ENCODE data around the gene ASB1. TPM values are rescaled to one million over a fixed set of nuclear protein-coding genes. Genes with fewer than 3 reads are reported as not detected.

The ASB1 gene
- total and polyA plus RNA-seq, 2 of the 13 experiments (the other 11 are each of a cell fraction or from before 2014, with no cell fraction given): 48.6 to 49.2 TPM

GRCh38 chr2:238403632-238404405 is 22.9 kb upstream of the ASB1 start (continued):
- TF ChIP-seq ZNF878 (CRISPR knock-in tag; IDR thresholded peaks at IDR 0.05) (peak; percentile 83; the same call in 1 of the 2 replicates), DBP (CRISPR knock-in tag; IDR thresholded peaks at IDR 0.05; ENCODE audit: not compliant biosample characterization) (no peak), ZMAT3 (CRISPR knock-in tag; conservative IDR thresholded peaks at IDR 0.05) (peak; percentile 75; the same call in 1 of the 2 replicates), SP1 (IDR thresholded peaks at IDR 0.05) (no peak), SP1 (CRISPR knock-in tag; IDR thresholded peaks at IDR 0.05) (no peak; the same call in 1 of the 2 replicates), RNF2 (conservative IDR thresholded peaks at IDR 0.05; ENCODE audit: low read depth) (no peak), HDAC2 (CRISPR knock-in tag; IDR thresholded peaks at IDR 0.05) (peak; percentile 81), BCL6 (CRISPR knock-in tag; IDR thresholded peaks at IDR 0.05) (peak; percentile 88), ZNF605 (CRISPR knock-in tag; IDR thresholded peaks at IDR 0.05) (peak; percentile 54; the same call in 1 of the 2 replicates), ZNF281 (CRISPR knock-in tag; IDR thresholded peaks at IDR 0.05; ENCODE audit: borderline replicate concordance) (0 out of 2 replicates have a peak, but pooled peaks have one; percentile 41), ZGPAT (CRISPR knock-in tag; IDR thresholded peaks at IDR 0.05) (peak; percentile 57; the same call in 1 of the 2 replicates), U2AF1 (optimal IDR thresholded peaks at IDR 0.05; ENCODE audit: low read depth, low read length) (no peak), HMG20B (CRISPR knock-in tag; conservative IDR thresholded peaks at IDR 0.05) (0 out of 2 replicates have a peak, but pooled peaks have one; percentile 5), ZBTB20 (CRISPR knock-in tag; IDR thresholded peaks at IDR 0.05; ENCODE audit: borderline replicate concordance, low read depth) (no peak), SRSF4 (IDR thresholded peaks at IDR 0.05; ENCODE audit: low read depth, low read length, poor library complexity, severe bottlenecking) (no peak), ATF4 (CRISPR knock-in tag; IDR thresholded peaks at IDR 0.05) (no peak), ZNF142 (CRISPR knock-in tag; IDR thresholded peaks at IDR 0.05) (no peak)

All from HepG2 (cell line).